HL-60 (cell line): ENCODE results near the gene ADPRHL1.

Experiments used
- POLR2AphosphoS5 ChIP-seq: IDR thresholded peaks from 2 replicates; pipeline ENCODE4 v1.6.1; 2012; ENCODE audit warnings: low read depth
- SPI1 ChIP-seq: IDR thresholded peaks from 2 replicates; pipeline ENCODE4 v1.6.1; 2012; ENCODE audit warnings: low read depth, mild to moderate bottlenecking, borderline replicate concordance
- TF ChIP-seq, protein P1 (sequence below): IDR thresholded peaks from one replicate; pipeline ENCODE4 v1.5.1; 2011; ENCODE audit warnings: low read length, control low read depth, inconsistent platforms; ENCODE audit not compliant: insufficient read depth
- TF ChIP-seq, protein P2 (sequence below): IDR thresholded peaks from 2 replicates; pipeline ENCODE4 v1.6.1; 2012; ENCODE audit warnings: low read depth; ENCODE audit not compliant: insufficient replicate concordance

DNA sequence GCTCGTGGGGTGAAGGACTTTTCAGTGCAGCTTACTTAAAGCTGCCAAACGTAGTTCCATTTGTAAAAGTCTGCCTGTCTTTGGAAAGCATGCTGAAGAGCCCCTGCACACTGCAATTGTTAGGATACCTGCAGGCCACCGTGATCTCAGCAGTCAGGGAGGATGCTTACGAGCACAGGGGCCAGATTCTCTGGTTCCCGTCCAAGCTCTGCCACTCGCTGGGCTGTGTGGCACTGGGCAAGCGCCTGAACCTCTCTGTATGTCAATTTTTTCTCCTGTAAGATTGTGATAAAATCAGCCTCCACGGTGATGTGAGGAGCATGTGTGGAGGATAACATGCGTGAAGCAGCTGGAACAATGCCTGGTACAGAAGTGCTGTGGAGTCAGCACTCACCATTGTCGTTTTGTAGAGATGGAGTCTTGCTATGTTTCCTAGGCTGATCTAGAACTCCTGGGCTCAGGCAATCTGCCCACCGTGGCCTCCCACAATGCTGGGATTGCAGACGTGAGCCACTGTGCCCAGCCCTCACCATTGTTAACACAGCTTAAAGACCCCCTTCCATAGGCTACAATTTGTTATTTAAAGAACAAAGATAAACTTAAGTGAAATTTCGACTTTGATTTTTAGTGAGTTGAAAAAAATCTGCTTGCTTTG lies 3.5 kb downstream of the ADPRHL1 start:
- TF ChIP-seq, protein P1, sequence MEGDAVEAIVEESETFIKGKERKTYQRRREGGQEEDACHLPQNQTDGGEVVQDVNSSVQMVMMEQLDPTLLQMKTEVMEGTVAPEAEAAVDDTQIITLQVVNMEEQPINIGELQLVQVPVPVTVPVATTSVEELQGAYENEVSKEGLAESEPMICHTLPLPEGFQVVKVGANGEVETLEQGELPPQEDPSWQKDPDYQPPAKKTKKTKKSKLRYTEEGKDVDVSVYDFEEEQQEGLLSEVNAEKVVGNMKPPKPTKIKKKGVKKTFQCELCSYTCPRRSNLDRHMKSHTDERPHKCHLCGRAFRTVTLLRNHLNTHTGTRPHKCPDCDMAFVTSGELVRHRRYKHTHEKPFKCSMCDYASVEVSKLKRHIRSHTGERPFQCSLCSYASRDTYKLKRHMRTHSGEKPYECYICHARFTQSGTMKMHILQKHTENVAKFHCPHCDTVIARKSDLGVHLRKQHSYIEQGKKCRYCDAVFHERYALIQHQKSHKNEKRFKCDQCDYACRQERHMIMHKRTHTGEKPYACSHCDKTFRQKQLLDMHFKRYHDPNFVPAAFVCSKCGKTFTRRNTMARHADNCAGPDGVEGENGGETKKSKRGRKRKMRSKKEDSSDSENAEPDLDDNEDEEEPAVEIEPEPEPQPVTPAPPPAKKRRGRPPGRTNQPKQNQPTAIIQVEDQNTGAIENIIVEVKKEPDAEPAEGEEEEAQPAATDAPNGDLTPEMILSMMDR, result no peak
- TF ChIP-seq POLR2AphosphoS5, result no peak
- TF ChIP-seq, protein P2, sequence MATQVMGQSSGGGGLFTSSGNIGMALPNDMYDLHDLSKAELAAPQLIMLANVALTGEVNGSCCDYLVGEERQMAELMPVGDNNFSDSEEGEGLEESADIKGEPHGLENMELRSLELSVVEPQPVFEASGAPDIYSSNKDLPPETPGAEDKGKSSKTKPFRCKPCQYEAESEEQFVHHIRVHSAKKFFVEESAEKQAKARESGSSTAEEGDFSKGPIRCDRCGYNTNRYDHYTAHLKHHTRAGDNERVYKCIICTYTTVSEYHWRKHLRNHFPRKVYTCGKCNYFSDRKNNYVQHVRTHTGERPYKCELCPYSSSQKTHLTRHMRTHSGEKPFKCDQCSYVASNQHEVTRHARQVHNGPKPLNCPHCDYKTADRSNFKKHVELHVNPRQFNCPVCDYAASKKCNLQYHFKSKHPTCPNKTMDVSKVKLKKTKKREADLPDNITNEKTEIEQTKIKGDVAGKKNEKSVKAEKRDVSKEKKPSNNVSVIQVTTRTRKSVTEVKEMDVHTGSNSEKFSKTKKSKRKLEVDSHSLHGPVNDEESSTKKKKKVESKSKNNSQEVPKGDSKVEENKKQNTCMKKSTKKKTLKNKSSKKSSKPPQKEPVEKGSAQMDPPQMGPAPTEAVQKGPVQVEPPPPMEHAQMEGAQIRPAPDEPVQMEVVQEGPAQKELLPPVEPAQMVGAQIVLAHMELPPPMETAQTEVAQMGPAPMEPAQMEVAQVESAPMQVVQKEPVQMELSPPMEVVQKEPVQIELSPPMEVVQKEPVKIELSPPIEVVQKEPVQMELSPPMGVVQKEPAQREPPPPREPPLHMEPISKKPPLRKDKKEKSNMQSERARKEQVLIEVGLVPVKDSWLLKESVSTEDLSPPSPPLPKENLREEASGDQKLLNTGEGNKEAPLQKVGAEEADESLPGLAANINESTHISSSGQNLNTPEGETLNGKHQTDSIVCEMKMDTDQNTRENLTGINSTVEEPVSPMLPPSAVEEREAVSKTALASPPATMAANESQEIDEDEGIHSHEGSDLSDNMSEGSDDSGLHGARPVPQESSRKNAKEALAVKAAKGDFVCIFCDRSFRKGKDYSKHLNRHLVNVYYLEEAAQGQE, result no peak
- no peak for TF ChIP-seq SPI1
